Measurements from ENCODE around the gene SACM1L. TPM values are rescaled to one million over a fixed set of nuclear protein-coding genes. Genes with fewer than 3 reads are reported as not detected.
A peak's percentile ranks its signal among the peaks of the same experiment; 100 is the strongest.

Gene SACM1L
- total and polyA plus RNA-seq, 4 donors, result 12.2 to 35.5 (median 20.5) TPM

DNA sequence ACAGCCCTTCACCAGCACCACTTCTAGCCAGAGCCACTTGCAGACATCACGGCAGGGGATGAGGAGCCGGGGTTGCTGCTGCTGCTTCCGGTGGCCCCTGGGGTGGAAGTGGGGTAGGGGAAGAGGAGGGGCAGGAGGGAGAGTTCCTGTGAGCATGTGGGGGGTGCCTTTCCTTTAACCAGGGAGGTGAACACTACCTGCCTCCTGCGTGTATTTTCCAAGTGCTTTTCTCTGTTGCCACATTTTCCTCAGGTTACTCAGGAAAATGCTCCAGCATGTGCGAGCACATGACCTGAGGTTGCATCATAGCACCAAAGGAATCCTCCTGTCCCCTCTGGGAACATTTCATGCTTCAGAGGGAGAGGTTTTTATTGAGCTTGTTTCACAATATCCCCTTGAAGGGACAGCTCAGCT lies 12.2 kb upstream of the SACM1L start:
- H3K4me1 ChIP-seq (ENCODE audit: control insufficient read depth in 4 of 4, insufficient read depth in 4 of 4, low read length in 3 of 4), result peaks cover 2 to 13% (median 7%) of the 10 kb centered on the region in 4 donors
- peak overlapping the region; percentile 4 to 23 for H3K27ac ChIP-seq (ENCODE audit: low read depth in 1 of 2, low read length in 2 of 2)
- no peaks in the 10 kb centered on the region for H3K9me3 ChIP-seq (ENCODE audit: control insufficient read depth in 4 of 4, low read length in 3 of 4)
- H3K9ac ChIP-seq (ENCODE audit: low read depth in 1 of 2, low read length in 2 of 2), result no peak overlapping the region
- peaks cover 2 to 48% (median 42%) of the 10 kb centered on the region in 4 donors for H3K36me3 ChIP-seq (ENCODE audit: control insufficient read depth in 4 of 4, insufficient read depth in 3 of 4, low read depth in 1 of 4, low read length in 3 of 4)
- TF ChIP-seq, protein P1, sequence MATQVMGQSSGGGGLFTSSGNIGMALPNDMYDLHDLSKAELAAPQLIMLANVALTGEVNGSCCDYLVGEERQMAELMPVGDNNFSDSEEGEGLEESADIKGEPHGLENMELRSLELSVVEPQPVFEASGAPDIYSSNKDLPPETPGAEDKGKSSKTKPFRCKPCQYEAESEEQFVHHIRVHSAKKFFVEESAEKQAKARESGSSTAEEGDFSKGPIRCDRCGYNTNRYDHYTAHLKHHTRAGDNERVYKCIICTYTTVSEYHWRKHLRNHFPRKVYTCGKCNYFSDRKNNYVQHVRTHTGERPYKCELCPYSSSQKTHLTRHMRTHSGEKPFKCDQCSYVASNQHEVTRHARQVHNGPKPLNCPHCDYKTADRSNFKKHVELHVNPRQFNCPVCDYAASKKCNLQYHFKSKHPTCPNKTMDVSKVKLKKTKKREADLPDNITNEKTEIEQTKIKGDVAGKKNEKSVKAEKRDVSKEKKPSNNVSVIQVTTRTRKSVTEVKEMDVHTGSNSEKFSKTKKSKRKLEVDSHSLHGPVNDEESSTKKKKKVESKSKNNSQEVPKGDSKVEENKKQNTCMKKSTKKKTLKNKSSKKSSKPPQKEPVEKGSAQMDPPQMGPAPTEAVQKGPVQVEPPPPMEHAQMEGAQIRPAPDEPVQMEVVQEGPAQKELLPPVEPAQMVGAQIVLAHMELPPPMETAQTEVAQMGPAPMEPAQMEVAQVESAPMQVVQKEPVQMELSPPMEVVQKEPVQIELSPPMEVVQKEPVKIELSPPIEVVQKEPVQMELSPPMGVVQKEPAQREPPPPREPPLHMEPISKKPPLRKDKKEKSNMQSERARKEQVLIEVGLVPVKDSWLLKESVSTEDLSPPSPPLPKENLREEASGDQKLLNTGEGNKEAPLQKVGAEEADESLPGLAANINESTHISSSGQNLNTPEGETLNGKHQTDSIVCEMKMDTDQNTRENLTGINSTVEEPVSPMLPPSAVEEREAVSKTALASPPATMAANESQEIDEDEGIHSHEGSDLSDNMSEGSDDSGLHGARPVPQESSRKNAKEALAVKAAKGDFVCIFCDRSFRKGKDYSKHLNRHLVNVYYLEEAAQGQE (IDR thresholded peaks at IDR 0.05), result no peak
- TF ChIP-seq RXRA (IDR thresholded peaks at IDR 0.05) (peak; percentile 30 to 37), HNF4G (IDR thresholded peaks at IDR 0.05) (no peak), ZBTB33 (IDR thresholded peaks at IDR 0.05) (no peak), JUND (IDR thresholded peaks at IDR 0.05) (peak in 1 of 2 donors; percentile 25), EGR1 (IDR thresholded peaks at IDR 0.05; ENCODE audit: low read depth in 2 of 2) (no peak), YY1 (IDR thresholded peaks at IDR 0.05) (peak; percentile 21), RAD21 (IDR thresholded peaks at IDR 0.05) (no peak), HNF4A (conservative IDR thresholded peaks at IDR 0.05) (peak; percentile 33 to 39), GABPA (IDR thresholded peaks at IDR 0.05 in 1 of 2, conservative IDR thresholded peaks at IDR 0.05 in 1 of 2) (no peak), SP1 (IDR thresholded peaks at IDR 0.05) (peak; percentile 28), FOXA1 (IDR thresholded peaks at IDR 0.05) (no peak), NR2F2 (IDR thresholded peaks at IDR 0.05) (no peak), CTCF (IDR thresholded peaks at IDR 0.05; ENCODE audit: low read depth, low read length, missing input control) (no peak), FOXA2 (IDR thresholded peaks at IDR 0.05) (no peak), TAF1 (conservative IDR thresholded peaks at IDR 0.05) (no peak), ATF3 (IDR thresholded peaks at IDR 0.05) (peak; percentile 74)
- TF ChIP-seq, protein P2, sequence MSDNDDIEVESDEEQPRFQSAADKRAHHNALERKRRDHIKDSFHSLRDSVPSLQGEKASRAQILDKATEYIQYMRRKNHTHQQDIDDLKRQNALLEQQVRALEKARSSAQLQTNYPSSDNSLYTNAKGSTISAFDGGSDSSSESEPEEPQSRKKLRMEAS (IDR thresholded peaks at IDR 0.05), result peak; percentile 59
- no peak for DNase-seq (ENCODE audit: low spot score)
- H3K4me3 ChIP-seq (ENCODE audit: low read depth in 1 of 3, low read length in 3 of 3), result no peak overlapping the region
- no peaks in the 10 kb centered on the region for H3K27me3 ChIP-seq (ENCODE audit: control insufficient read depth in 4 of 4, insufficient read depth in 4 of 4, low read length in 3 of 4)
- 56% methylated on average over 5 of the region's 5 CpGs for WGBS

All from liver (tissue), 9 donors.